Fibroblast of lung (primary cell): ENCODE results near the gene FSTL1.

Source experiments
- CTCF ChIP-seq, 2 donors: IDR thresholded peaks in 1 of 2; conservative IDR thresholded peaks in 1 of 2; 1 replicate in 1 of 2; 2 replicates in 1 of 2; pipeline ENCODE4 v1.5.1; 2011 to 2012; ENCODE audit warnings: low read length in 2 of 2, control low read depth in 1 of 2, inconsistent platforms in 1 of 2, low read depth in 1 of 2, mild to moderate bottlenecking in 1 of 2
- EZH2 ChIP-seq: IDR thresholded peaks from 2 replicates; pipeline ENCODE4 v1.5.1; 2012; ENCODE audit warnings: low read length, control low read depth, mild to moderate bottlenecking; ENCODE audit errors: missing control alignments

GRCh38 chr3:120419797-120420196 lies 31.0 kb downstream of the FSTL1 start:
- TF ChIP-seq CTCF (conservative IDR thresholded peaks at IDR 0.05 in 1 of 2, IDR thresholded peaks at IDR 0.05 in 1 of 2; ENCODE audit: low read depth in 1 of 2, low read length in 2 of 2), result no peak
- TF ChIP-seq EZH2, result no peak
